Left lobe of liver (tissue), 2 donors: ENCODE measurements around the gene STK32B. TPM values are rescaled to one million over a fixed set of nuclear protein-coding genes. Genes with fewer than 3 reads are reported as not detected.
A peak's percentile ranks its signal among the peaks of the same experiment; 100 is the strongest.
"Not testable (repeated sequence)": the region's sequence is repeated elsewhere in the genome, so short reads cannot be mapped to it uniquely, and the experiment has no call there.

Experiments used
- ATAC-seq: fragments of 200-7000 bp; cut with Tn5 transposase; one replicate; pipeline ENCODE4 v1.9.1; 2020; ENCODE audit warnings: mild to moderate bottlenecking, moderate library complexity
- DNase-seq: peaks from one replicate; pipeline ENCODE4 v3.0.0-alpha.2; 2020; ENCODE audit warnings: low spot score
- total RNA-seq: library from RNA; stranded (reverse); gene quantifications from one replicate; pipeline ENCODE4 v1.2.1, GENCODE V29; 2021
- donor health status: DM: no; HTN: no; CAD: no; lungs with moderate emphysema.
- donor health status: DM: no; HTN: yes; CAD: no.

STK32B gene
- total RNA-seq, 1 donor from 2014 or later: 0.25 TPM

- no peak for ATAC-seq
- DNase-seq: no peak
Measured at GRCh38 chr4:5421416-5421815, 370.1 kb downstream of the STK32B start.

- DNase-seq (no peak), ATAC-seq (no peak)
Measured at GRCh38 chr4:5422195-5422594, 370.9 kb downstream of the STK32B start.

GRCh38 chr4:5423670-5424069, 372.4 kb downstream of the STK32B start:
- DNase-seq (no peak), ATAC-seq (no peak)

GRCh38 chr4:5424211-5424610, 372.9 kb downstream of the STK32B start:
- no peak for ATAC-seq

GRCh38 chr4:5424901-5425300, 373.6 kb downstream of the STK32B start:
- DNase-seq (no peak), ATAC-seq (no peak)

More at GRCh38 chr4:5424211-5424610, 372.9 kb downstream of the STK32B start:
- no peak for DNase-seq

GRCh38 chr4:5429747-5430146, 378.5 kb downstream of the STK32B start:
- no peak for ATAC-seq
- no peak for DNase-seq

- ATAC-seq (no peak), DNase-seq (no peak)
Measured at GRCh38 chr4:5433196-5433595, 381.9 kb downstream of the STK32B start.

GRCh38 chr4:5435201-5435600, 383.9 kb downstream of the STK32B start:
- ATAC-seq: no peak
- DNase-seq: no peak

GRCh38 chr4:5435823-5436222, 384.5 kb downstream of the STK32B start:
- no peak for ATAC-seq
- DNase-seq: no peak

- DNase-seq, ATAC-seq: not testable (repeated sequence)
Measured at GRCh38 chr4:5443976-5444802, 392.9 kb downstream of the STK32B start.

GRCh38 chr4:5444918-5445517, 393.7 kb downstream of the STK32B start:
- DNase-seq (no peak), ATAC-seq (no peak)

- no peak for ATAC-seq
- DNase-seq: no peak
Measured at GRCh38 chr4:5446595-5447226, 395.4 kb downstream of the STK32B start.

- DNase-seq (no peak), ATAC-seq (no peak)
Measured at GRCh38 chr4:5447755-5448154, 396.5 kb downstream of the STK32B start.

- ATAC-seq: no peak
- no peak for DNase-seq
Measured at GRCh38 chr4:5448221-5448620, 396.9 kb downstream of the STK32B start.

GRCh38 chr4:5451243-5451642, 400.0 kb downstream of the STK32B start:
- DNase-seq (no peak), ATAC-seq (no peak)

- ATAC-seq (no peak), DNase-seq (no peak)
Measured at GRCh38 chr4:5452156-5452555, 400.9 kb downstream of the STK32B start.

- ATAC-seq (no peak), DNase-seq (no peak)
Measured at GRCh38 chr4:5455003-5455585, 403.8 kb downstream of the STK32B start.

- ATAC-seq: no peak
- DNase-seq: no peak
Measured at GRCh38 chr4:5456296-5456845, 405.1 kb downstream of the STK32B start.

- DNase-seq (no peak), ATAC-seq (no peak)
Measured at GRCh38 chr4:5458676-5459075, 407.4 kb downstream of the STK32B start.

- DNase-seq: no peak
- no peak for ATAC-seq
Measured at GRCh38 chr4:5459236-5459635, 408.0 kb downstream of the STK32B start.

GRCh38 chr4:5460106-5460801, 409.0 kb downstream of the STK32B start:
- ATAC-seq (peak; percentile 60), DNase-seq (no peak)
